Measurements from ENCODE around the gene SEC62.
A peak's percentile ranks its signal among the peaks of the same experiment; 100 is the strongest.

DNA sequence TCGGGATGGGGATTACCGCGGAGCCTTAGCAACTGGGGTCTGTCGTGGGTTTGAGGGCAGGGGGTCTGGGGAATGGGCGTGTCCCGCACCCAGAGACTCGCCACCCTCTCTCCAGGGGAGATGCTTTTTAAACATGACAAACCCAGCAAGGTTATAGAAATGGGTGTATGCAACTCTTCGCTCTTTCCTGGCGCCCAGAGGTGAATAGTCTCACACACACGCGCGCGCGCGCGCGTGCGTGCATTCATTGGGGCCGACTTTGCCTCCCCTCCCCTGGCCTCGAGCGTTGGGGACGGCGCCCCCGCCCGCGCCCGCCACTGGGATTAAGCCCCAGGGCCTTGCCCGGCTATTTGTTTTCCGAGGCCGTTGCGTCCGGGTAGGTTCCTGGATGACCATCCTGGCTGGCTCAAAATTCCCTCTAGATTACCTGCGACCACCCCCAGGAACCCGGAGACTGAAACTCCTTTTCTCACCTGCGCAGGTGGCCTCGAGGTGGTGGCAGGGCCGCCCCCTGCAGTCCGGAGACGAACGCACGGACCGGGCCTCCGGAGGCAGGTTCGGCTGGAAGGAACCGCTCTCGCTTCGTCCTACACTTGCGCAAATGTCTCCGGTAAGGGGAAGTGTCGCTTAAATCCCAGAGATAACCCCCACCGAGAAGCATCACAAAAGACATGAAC, 72.0 kb downstream of the SEC62 start:
- TF ChIP-seq POLR2AphosphoS5 (IDR thresholded peaks at IDR 0.05; ENCODE audit: low read depth, low read length) (0 out of 2 replicates have a peak, but pooled peaks have one; percentile 40), POLR2A (IDR thresholded peaks at IDR 0.05; ENCODE audit: low read depth, low read length) (peak; percentile 38; the same call in 1 of the 2 replicates)

Measured in GM12892 (cell line).